GM18526 (cell line): ENCODE measurements around the gene GHRL.

Experiments used
- POLR2A ChIP-seq: IDR thresholded peaks from 3 replicates; pipeline ENCODE4 v1.6.1; 2011; ENCODE audit not compliant: insufficient read length; ENCODE audit errors: extremely low read depth

GHRL gene

GRCh38 chr3:10311710-10312109, 19.0 kb upstream of the GHRL start:
- TF ChIP-seq POLR2A, result no peak

- TF ChIP-seq POLR2A, result no peak
Observed at GRCh38 chr3:10310578-10310977, 17.8 kb upstream of the GHRL start.

- no peak for TF ChIP-seq POLR2A
Observed at GRCh38 chr3:10309736-10310135, 17.0 kb upstream of the GHRL start.

- no peak for TF ChIP-seq POLR2A
Observed at GRCh38 chr3:10308678-10309077, 15.9 kb upstream of the GHRL start.

GRCh38 chr3:10306156-10306555, 13.4 kb upstream of the GHRL start:
- no peak for TF ChIP-seq POLR2A

- no peak for TF ChIP-seq POLR2A
Observed at GRCh38 chr3:10305331-10305902, 12.7 kb upstream of the GHRL start.

- no peak for TF ChIP-seq POLR2A
Observed at GRCh38 chr3:10304905-10305304, 12.2 kb upstream of the GHRL start.

GRCh38 chr3:10303785-10304184, 11.0 kb upstream of the GHRL start:
- no peak for TF ChIP-seq POLR2A

GRCh38 chr3:10303105-10303504, 10.4 kb upstream of the GHRL start:
- no peak for TF ChIP-seq POLR2A

- no peak for TF ChIP-seq POLR2A
Observed at GRCh38 chr3:10300087-10300486, 7.3 kb upstream of the GHRL start.

GRCh38 chr3:10299679-10300078, 6.9 kb upstream of the GHRL start:
- TF ChIP-seq POLR2A, result no peak

- TF ChIP-seq POLR2A, result no peak
Observed at GRCh38 chr3:10299175-10299574, 6.4 kb upstream of the GHRL start.

GRCh38 chr3:10294030-10294586, 1.4 kb upstream of the GHRL start:
- no peak for TF ChIP-seq POLR2A

GRCh38 chr3:10291641-10292040, 1.1 kb downstream of the GHRL start:
- no peak for TF ChIP-seq POLR2A

GRCh38 chr3:10290481-10291176, 2.1 kb downstream of the GHRL start:
- no peak for TF ChIP-seq POLR2A

GRCh38 chr3:10289787-10290355, 2.9 kb downstream of the GHRL start:
- TF ChIP-seq POLR2A, result no peak

- TF ChIP-seq POLR2A, result no peak
Observed at GRCh38 chr3:10289077-10289476, 3.7 kb downstream of the GHRL start.

GRCh38 chr3:10288575-10288960, 4.2 kb downstream of the GHRL start:
- no peak for TF ChIP-seq POLR2A
